BJ (cell line): ENCODE measurements around the gene TXNL4A. TPM values are rescaled to one million over a fixed set of nuclear protein-coding genes. Genes with fewer than 3 reads are reported as not detected.

Source experiments
- CTCF ChIA-PET: fragments of 350-600 bp; formaldehyde crosslinking; extraction: SDS; loops from one replicate; lab custom pipeline; 2021; ENCODE audit warnings: antibody characterized with exemption, inconsistent platforms; lab: Yijun Ruan, JAX
- POLR2A ChIA-PET: fragments of 300-600 bp; sonication (Branson Sonifier 250); formaldehyde crosslinking; extraction: SDS; loops from one replicate; lab custom pipeline; 2021; ENCODE audit warnings: antibody characterized with exemption; lab: Charles Lee
- DNase-seq: peaks from one replicate; pipeline ENCODE4 v3.0.0-alpha.2; 2011; ENCODE audit warnings: low read depth
- H3K27me3 ChIP-seq: 2 replicates; pipeline ENCODE4 v1.6.0; 2011; ENCODE audit warnings: low read length; ENCODE audit not compliant: control insufficient read depth, insufficient read depth
- H3K36me3 ChIP-seq: 2 replicates; pipeline ENCODE4 v1.5.1; 2011; ENCODE audit warnings: low read length; ENCODE audit not compliant: control insufficient read depth, insufficient read depth
- H3K4me3 ChIP-seq: 2 replicates; pipeline ENCODE4 v1.5.1; 2011; ENCODE audit warnings: low read depth, mild to moderate bottlenecking, control low read depth, low read length
- CTCF ChIP-seq: IDR thresholded peaks from 2 replicates; pipeline ENCODE4 v1.5.1; 2011; ENCODE audit warnings: low read depth, mild to moderate bottlenecking, control low read depth, inconsistent platforms, low read length, moderate library complexity; ENCODE audit not compliant: insufficient read depth
- polyA plus RNA-seq: library from polyadenylated mRNA; depleted of rRNA; stranded (reverse); fragments of >200 nt; gene quantifications from 2 replicates; pipeline ENCODE4 v1.2.3, GENCODE V29; 2011

The TXNL4A gene
- polyA plus RNA-seq, 1 experiment: 95.8 TPM

- no peak for DNase-seq
- H3K27me3 ChIP-seq: no peaks in the 10 kb centered on the region
- POLR2A ChIA-PET: interaction anchor here (0.5 to 0.6 kb wide), 2 partner anchors 25 to 49 kb away, joined by 3 read pairs; no protein-coding TSS in a partner anchor
- no peak overlapping the region for H3K4me3 ChIP-seq
- no peak for TF ChIP-seq CTCF
- H3K36me3 ChIP-seq: 0 out of 2 replicates have a peak, but pooled peaks cover 1% of the 10 kb centered on the region
- CTCF ChIA-PET: interaction anchor here (0.7 to 0.8 kb wide), 2 partner anchors 30 to 160 kb away, joined by 3 read pairs; no protein-coding TSS in a partner anchor
Observed at GRCh38 chr18:79985172-79985571, 3.2 kb downstream of the TXNL4A start.

- POLR2A ChIA-PET: no interaction called here
- Histone ChIP-seq H3K27me3 (no peaks in the 10 kb centered on the region), H3K36me3 (0 out of 2 replicates have a peak, but pooled peaks cover 3% of the 10 kb centered on the region), H3K4me3 (no peak overlapping the region)
- CTCF ChIA-PET: interaction anchor here (0.7 to 1.1 kb wide), 2 partner anchors 41 to 223 kb away, joined by 3 read pairs; no protein-coding TSS in a partner anchor
- DNase-seq: no peak
- no peak for TF ChIP-seq CTCF
Observed at GRCh38 chr18:79983793-79984192, 4.6 kb downstream of the TXNL4A start.

GRCh38 chr18:79983253-79983652 lies 5.1 kb downstream of the TXNL4A start:
- TF ChIP-seq CTCF: no peak
- Histone ChIP-seq H3K4me3 (no peak overlapping the region), H3K36me3 (0 out of 2 replicates have a peak, but pooled peaks cover 3% of the 10 kb centered on the region), H3K27me3 (no peaks in the 10 kb centered on the region)
- POLR2A ChIA-PET: no interaction called here
- no peak for DNase-seq
- CTCF ChIA-PET: interaction anchor here (1.0 to 1.1 kb wide), 2 partner anchors 9 to 41 kb away, joined by 3 read pairs; no protein-coding TSS in a partner anchor

- CTCF ChIA-PET: interaction anchor here (0.8 to 1.1 kb wide), 3 partner anchors 9 to 42 kb away, joined by 3 read pairs; no protein-coding TSS in a partner anchor
- POLR2A ChIA-PET: no interaction called here
Observed at GRCh38 chr18:79982736-79983135, 5.6 kb downstream of the TXNL4A start.

GRCh38 chr18:79980585-79980984 lies 7.8 kb downstream of the TXNL4A start:
- POLR2A ChIA-PET: no interaction called here
- no peak for TF ChIP-seq CTCF
- DNase-seq: no peak
- H3K36me3 ChIP-seq: 0 out of 2 replicates have a peak, but pooled peaks cover 3% of the 10 kb centered on the region
- H3K27me3 ChIP-seq: no peaks in the 10 kb centered on the region
- H3K4me3 ChIP-seq: no peak overlapping the region
- CTCF ChIA-PET: no interaction called here

More at GRCh38 chr18:79982736-79983135, 5.6 kb downstream of the TXNL4A start:
- no peak for TF ChIP-seq CTCF
- Histone ChIP-seq H3K36me3 (0 out of 2 replicates have a peak, but pooled peaks cover 3% of the 10 kb centered on the region), H3K4me3 (no peak overlapping the region), H3K27me3 (no peaks in the 10 kb centered on the region)
- no peak for DNase-seq
